H1 (cell line): ENCODE data around the gene FOXC1. TPM values are rescaled to one million over a fixed set of nuclear protein-coding genes. Genes with fewer than 3 reads are reported as not detected.

ENCODE experiments used
- ASH2L ChIP-seq: fragments of 200-600, 300-600 bp; sonication (generic); IDR thresholded peaks from one replicate; pipeline ENCODE4 v1.7.1; 2017; ENCODE audit warnings: low read length
- MAFK ChIP-seq: IDR thresholded peaks from 2 replicates; pipeline ENCODE4 v1.6.1; 2012; ENCODE audit warnings: low read depth, mild to moderate bottlenecking, improper control_type of control experiment, low read length
- NANOG ChIP-seq: IDR thresholded peaks from 2 replicates; pipeline ENCODE4 v1.6.1; 2011; ENCODE audit warnings: low read length, low read depth, mild to moderate bottlenecking, inconsistent platforms; ENCODE audit not compliant: insufficient read depth, poor library complexity, severe bottlenecking
- RFX5 ChIP-seq: IDR thresholded peaks from 2 replicates; pipeline ENCODE4 v1.6.1; 2011; ENCODE audit warnings: low read depth, low read length, improper control_type of control experiment, borderline replicate concordance
- ZNF274 ChIP-seq: IDR thresholded peaks from 2 replicates; pipeline ENCODE4 v1.7.0; 2012; ENCODE audit warnings: low read length, borderline replicate concordance; ENCODE audit errors: extremely low read depth
- polyA plus RNA-seq, 7 experiments: library from polyadenylated mRNA; depleted of rRNA in 3 of 7; stranded (reverse) in 5 of 7; unstranded in 2 of 7; fragments of >200 nt in 5 of 7; fragments of 200-250 nt in 2 of 7; gene quantifications; 1 replicate in 5 of 7; 2 replicates in 1 of 7; 4 replicates in 1 of 7; pipeline versions ENCODE4 v1.2.1 to v1.2.3, GENCODE V29; 2011 to 2013; ENCODE audit warnings: missing spikeins in 2 of 7, mixed read lengths in 2 of 7
- total RNA-seq: library from RNA; stranded (reverse); fragmentation: NEBNext Ultra II Directional; extraction: Animal tissue kit (Norgen Biotek cat#: 25700); gene quantifications from 2 replicates; pipeline ENCODE4 v1.2.1, GENCODE V29; 2021

The FOXC1 gene
- total and polyA plus RNA-seq, 2 of the 8 experiments (the other 6 are each of a cell fraction or from before 2014, with no cell fraction given) = 0.22 TPM; not detected in 1

- no peak for TF ChIP-seq ZNF274
- no peak for TF ChIP-seq MAFK
- no peak for TF ChIP-seq ASH2L
- TF ChIP-seq RFX5 = no peak
- no peak for TF ChIP-seq NANOG
- TF ChIP-seq, all 59 proteins: peak for 0
Observed at GRCh38 chr6:1636272-1636825, 26.6 kb downstream of the FOXC1 start (continued).
